PFSK-1 (cell line): ENCODE data around the gene TWNK.

Experiments
- FOXP2 ChIP-seq: optimal IDR thresholded peaks from 2 replicates; pipeline ENCODE3; 2011; ENCODE audit warnings: borderline replicate concordance, control low read depth, inconsistent platforms; ENCODE audit not compliant: insufficient read depth; ENCODE audit errors: extremely low read length, extremely low read depth
- POLR2AphosphoS5 ChIP-seq: IDR thresholded peaks from 2 replicates; pipeline ENCODE4 v1.6.1; 2012; ENCODE audit warnings: low read depth, mild to moderate bottlenecking, control low read depth, low read length, moderate library complexity
- REST ChIP-seq, 2 experiments: IDR thresholded peaks; 2 replicates each; pipeline versions ENCODE4 v1.6.1 to v1.8.0; 2011 to 2012; ENCODE audit warnings: low read depth in 2 of 2, low read length in 2 of 2, control low read depth in 1 of 2, inconsistent platforms in 1 of 2, mild to moderate bottlenecking in 1 of 2, moderate library complexity in 1 of 2; ENCODE audit not compliant: insufficient read depth in 1 of 2
- SIN3A ChIP-seq: IDR thresholded peaks from 2 replicates; pipeline ENCODE4 v1.6.1; 2012; ENCODE audit warnings: mild to moderate bottlenecking, low read length, moderate library complexity, borderline replicate concordance; ENCODE audit not compliant: insufficient read depth
- TAF1 ChIP-seq: IDR thresholded peaks from 2 replicates; pipeline ENCODE4 v1.6.1; 2012; ENCODE audit warnings: low read length, control low read depth, borderline replicate concordance; ENCODE audit not compliant: insufficient read depth

TWNK gene

DNA sequence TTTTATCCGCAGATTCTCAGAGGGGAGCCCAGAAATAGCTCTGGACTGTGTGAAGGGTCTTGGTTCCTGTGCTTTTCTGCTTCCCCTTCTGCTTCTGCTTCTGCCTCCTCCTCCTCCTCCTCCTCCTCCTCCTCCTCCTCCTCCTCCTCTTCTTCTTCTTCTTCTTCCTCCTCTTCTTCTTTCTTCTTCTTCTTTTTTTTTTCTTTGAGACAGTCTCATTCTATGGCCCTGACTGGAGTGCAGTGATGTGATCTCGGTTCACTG, 32.0 kb downstream of the TWNK start:
- TF ChIP-seq TAF1 (no peak), SIN3A (no peak), FOXP2 (no peak), POLR2AphosphoS5 (no peak), REST (IDR thresholded peaks at IDR 0.05; ENCODE audit: insufficient read depth in 1 of 2, low read depth in 2 of 2, low read length in 2 of 2) (no peak)

DNA sequence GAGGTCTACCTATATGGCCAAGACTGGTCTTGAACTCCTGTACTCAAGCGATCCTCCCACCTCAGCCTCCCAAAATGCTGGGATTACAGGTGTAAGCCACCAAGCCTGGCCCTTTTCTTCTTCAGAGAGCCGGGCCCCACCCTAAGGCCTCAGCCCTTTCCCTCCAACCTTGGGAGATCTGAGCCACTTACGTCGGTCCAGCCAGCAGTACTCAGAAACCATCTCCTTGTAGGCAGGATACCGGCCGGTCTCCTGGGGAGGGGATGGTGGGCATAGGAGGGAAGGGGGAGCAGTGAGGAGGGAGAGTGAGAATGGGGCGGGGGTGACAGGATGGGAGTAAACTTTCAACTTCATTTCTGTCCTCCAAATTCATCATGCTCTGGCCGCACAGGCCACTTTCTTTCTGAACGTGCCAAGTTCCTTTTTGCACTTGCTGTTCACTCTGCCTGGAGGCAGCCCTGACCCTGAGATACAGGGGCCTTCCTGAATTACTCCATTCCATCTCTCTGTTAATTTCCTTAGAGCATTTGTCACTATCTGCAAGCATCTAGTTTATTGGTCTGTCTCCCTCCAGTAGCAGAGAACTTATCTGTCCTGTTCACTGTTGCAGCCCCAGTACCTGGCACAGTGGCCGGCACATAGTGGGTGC, 33.2 kb downstream of the TWNK start:
- TF ChIP-seq SIN3A (no peak), TAF1 (no peak), POLR2AphosphoS5 (no peak), REST (IDR thresholded peaks at IDR 0.05; ENCODE audit: insufficient read depth in 1 of 2, low read depth in 2 of 2, low read length in 2 of 2) (no peak), FOXP2 (no peak)

GRCh38 chr10:101021239-101021638, 33.9 kb downstream of the TWNK start:
- no peak for TF ChIP-seq TAF1
- TF ChIP-seq SIN3A, result no peak
- no peak for TF ChIP-seq REST (IDR thresholded peaks at IDR 0.05; ENCODE audit: insufficient read depth in 1 of 2, low read depth in 2 of 2, low read length in 2 of 2)
- no peak for TF ChIP-seq FOXP2
- TF ChIP-seq POLR2AphosphoS5, result no peak

- TF ChIP-seq REST (IDR thresholded peaks at IDR 0.05; ENCODE audit: insufficient read depth in 1 of 2, low read depth in 2 of 2, low read length in 2 of 2), result no peak
- TF ChIP-seq TAF1, result no peak
- no peak for TF ChIP-seq SIN3A
- TF ChIP-seq FOXP2, result no peak
- no peak for TF ChIP-seq POLR2AphosphoS5
Observed at GRCh38 chr10:101021692-101022251, 34.4 kb downstream of the TWNK start.
